C4-2B (cell line): ENCODE results near the gene SLC14A1.

Source experiments
- ZFX ChIP-seq: fragments of 450-650 bp; IDR thresholded peaks from 2 replicates; pipeline ENCODE4 v1.6.1; 2017
- TF ChIP-seq, protein P1 (sequence below): fragments of 450-650 bp; conservative IDR thresholded peaks from 2 replicates; pipeline ENCODE4 v1.5.1; 2017; ENCODE audit warnings: mild to moderate bottlenecking

DNA sequence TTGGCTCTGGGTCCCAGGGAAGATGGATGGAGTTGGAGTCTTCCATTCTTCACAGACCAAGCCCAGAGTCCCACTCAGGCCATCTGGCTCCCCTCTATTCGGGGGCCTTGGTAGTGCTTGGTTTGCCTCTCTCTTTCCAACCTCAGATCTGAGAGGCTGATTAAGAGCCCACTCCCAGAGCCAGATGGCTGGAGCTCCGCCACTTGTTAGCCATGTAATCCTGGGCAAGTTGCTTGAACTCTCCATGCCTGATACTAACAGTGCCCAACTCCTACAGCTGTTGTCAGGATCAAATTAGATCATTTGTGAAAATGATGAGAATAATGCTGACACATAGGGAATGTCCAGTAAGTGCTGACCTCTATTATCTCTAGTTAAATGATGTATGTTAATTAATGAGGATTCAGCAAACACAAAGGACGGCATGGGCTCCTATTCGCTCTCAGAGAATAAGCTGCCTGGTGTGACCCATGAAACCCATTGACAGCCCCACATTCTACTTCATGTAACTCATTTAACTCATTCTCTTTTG, 46.6 kb upstream of the SLC14A1 start:
- TF ChIP-seq, protein P1, sequence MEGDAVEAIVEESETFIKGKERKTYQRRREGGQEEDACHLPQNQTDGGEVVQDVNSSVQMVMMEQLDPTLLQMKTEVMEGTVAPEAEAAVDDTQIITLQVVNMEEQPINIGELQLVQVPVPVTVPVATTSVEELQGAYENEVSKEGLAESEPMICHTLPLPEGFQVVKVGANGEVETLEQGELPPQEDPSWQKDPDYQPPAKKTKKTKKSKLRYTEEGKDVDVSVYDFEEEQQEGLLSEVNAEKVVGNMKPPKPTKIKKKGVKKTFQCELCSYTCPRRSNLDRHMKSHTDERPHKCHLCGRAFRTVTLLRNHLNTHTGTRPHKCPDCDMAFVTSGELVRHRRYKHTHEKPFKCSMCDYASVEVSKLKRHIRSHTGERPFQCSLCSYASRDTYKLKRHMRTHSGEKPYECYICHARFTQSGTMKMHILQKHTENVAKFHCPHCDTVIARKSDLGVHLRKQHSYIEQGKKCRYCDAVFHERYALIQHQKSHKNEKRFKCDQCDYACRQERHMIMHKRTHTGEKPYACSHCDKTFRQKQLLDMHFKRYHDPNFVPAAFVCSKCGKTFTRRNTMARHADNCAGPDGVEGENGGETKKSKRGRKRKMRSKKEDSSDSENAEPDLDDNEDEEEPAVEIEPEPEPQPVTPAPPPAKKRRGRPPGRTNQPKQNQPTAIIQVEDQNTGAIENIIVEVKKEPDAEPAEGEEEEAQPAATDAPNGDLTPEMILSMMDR = no peak
- no peak for TF ChIP-seq ZFX
